ENCODE measurements around the gene CDH4.

The CDH4 gene

DNA sequence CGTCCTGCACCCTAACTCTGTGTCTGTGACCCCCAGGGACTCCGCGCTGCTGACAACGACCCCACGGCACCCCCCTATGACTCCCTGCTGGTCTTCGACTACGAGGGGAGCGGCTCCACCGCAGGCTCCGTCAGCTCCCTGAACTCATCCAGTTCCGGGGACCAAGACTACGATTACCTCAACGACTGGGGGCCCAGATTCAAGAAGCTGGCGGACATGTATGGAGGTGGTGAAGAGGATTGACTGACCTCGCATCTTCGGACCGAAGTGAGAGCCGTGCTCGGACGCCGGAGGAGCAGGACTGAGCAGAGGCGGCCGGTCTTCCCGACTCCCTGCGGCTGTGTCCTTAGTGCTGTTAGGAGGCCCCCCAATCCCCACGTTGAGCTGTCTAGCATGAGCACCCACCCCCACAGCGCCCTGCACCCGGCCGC is 684.7 kb downstream of the CDH4 start:
- no peak for TF ChIP-seq CTCF (IDR thresholded peaks at IDR 0.05; ENCODE audit: control extremely low read depth, extremely low read depth, low read depth, missing control alignments)
- POLR2A ChIA-PET: no interaction called here

GRCh38 chr20:61937146-61937962 is 685.3 kb downstream of the CDH4 start:
- ChIA-PET CTCF (no interaction called here), POLR2A (no interaction called here)
- TF ChIP-seq CTCF (IDR thresholded peaks at IDR 0.05; ENCODE audit: control extremely low read depth, extremely low read depth, low read depth, missing control alignments): no peak
- no peak for DNase-seq (ENCODE audit: extremely low spot score)

More for the DNA sequence above, 684.7 kb downstream of the CDH4 start:
- CTCF ChIA-PET: no interaction called here
- DNase-seq (ENCODE audit: extremely low spot score): no peak

DNA sequence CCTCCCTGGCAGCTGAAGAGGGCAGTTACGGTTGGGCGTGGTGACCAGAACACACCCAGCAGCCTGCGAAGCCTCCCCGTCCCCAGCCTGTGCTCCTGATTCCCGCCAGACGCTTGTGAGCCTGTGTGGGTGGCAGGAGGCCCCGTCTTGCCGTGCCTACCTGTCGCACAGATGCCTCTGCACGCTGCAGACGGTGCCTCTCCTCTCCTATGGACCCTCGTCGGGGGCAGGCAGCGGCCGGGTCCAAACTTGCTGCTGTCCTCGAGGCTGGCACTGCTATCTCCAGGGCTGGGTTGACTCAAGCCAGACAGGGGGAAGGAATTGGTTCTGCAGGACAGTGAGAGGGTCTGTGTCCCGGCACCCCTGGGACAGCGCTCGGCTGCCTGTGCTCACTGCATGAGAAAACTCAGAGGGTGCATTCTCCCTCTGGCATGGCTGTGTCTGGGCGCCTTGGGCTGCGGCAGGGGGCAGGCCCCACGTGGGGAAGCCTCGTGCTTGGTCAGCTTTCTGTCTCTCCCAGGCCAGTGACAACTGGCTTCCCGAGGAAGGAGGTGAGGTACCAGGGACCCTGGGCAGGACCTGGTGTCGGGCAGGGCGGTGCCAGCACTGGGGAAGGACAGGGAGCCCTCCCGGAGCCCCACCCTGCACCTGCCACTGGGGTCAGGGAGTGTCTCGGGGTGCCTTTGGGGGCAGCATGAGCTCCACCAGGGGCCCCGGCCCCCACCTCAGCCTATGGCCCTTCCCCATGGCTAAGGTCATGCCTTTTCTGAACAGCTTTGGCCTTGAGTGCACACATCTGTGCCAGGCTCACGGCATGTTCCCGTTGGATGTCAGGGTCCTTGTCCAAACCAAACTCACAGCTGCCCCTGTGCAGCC is 686.1 kb downstream of the CDH4 start:
- CTCF ChIA-PET: no interaction called here
- POLR2A ChIA-PET: no interaction called here

GRCh38 chr20:61938839-61939690 is 687.0 kb downstream of the CDH4 start:
- CTCF ChIA-PET: no interaction called here
- no peak for DNase-seq (ENCODE audit: extremely low spot score)
- no peak for TF ChIP-seq CTCF (IDR thresholded peaks at IDR 0.05; ENCODE audit: control extremely low read depth, extremely low read depth, low read depth, missing control alignments)
- POLR2A ChIA-PET: no interaction called here

More for the DNA sequence above, 686.1 kb downstream of the CDH4 start:
- TF ChIP-seq CTCF (IDR thresholded peaks at IDR 0.05; ENCODE audit: control extremely low read depth, extremely low read depth, low read depth, missing control alignments): no peak
- no peak for DNase-seq (ENCODE audit: extremely low spot score)

GRCh38 chr20:61939691-61940360 is 687.8 kb downstream of the CDH4 start:
- TF ChIP-seq CTCF (IDR thresholded peaks at IDR 0.05; ENCODE audit: control extremely low read depth, extremely low read depth, low read depth, missing control alignments): no peak
- POLR2A ChIA-PET: no interaction called here
- CTCF ChIA-PET: no interaction called here
- no peak for DNase-seq (ENCODE audit: extremely low spot score)
